Retinal pigment epithelial cell (primary cell): ENCODE data around the gene N4BP2.
"Not testable (repeated sequence)": the region's sequence is repeated elsewhere in the genome, so short reads cannot be mapped to it uniquely, and the experiment has no call there.

Experiments used
- DNase-seq: peaks from one replicate; pipeline ENCODE4 v3.0.0-alpha.2; 2010; ENCODE audit warnings: low read depth
- H3K4me3 ChIP-seq: 2 replicates; pipeline ENCODE4 v1.5.1; 2011; ENCODE audit warnings: mild to moderate bottlenecking, low read length, control low read depth, moderate library complexity
- CTCF ChIP-seq: conservative IDR thresholded peaks from 2 replicates; pipeline ENCODE4 v1.5.1; 2011; ENCODE audit warnings: low read depth, low read length, control low read depth, inconsistent platforms

N4BP2 gene

GRCh38 chr4:40119344-40119743 lies 62.7 kb downstream of the N4BP2 start:
- no peak for TF ChIP-seq CTCF
- DNase-seq = no peak
- H3K4me3 ChIP-seq = no peak overlapping the region

GRCh38 chr4:40121515-40121914 lies 64.9 kb downstream of the N4BP2 start:
- no peak overlapping the region for H3K4me3 ChIP-seq
- TF ChIP-seq CTCF = no peak
- peak; percentile 83 for DNase-seq

- no peak overlapping the region for H3K4me3 ChIP-seq
- no peak for TF ChIP-seq CTCF
- no peak for DNase-seq
Observed at GRCh38 chr4:40122941-40123340, 66.3 kb downstream of the N4BP2 start.

GRCh38 chr4:40124690-40125089 lies 68.0 kb downstream of the N4BP2 start:
- no peak for DNase-seq
- no peak overlapping the region for H3K4me3 ChIP-seq
- no peak for TF ChIP-seq CTCF

GRCh38 chr4:40130401-40131036 lies 73.9 kb downstream of the N4BP2 start:
- TF ChIP-seq CTCF = no peak
- no peak overlapping the region for H3K4me3 ChIP-seq
- no peak for DNase-seq

GRCh38 chr4:40132816-40133215 lies 76.2 kb downstream of the N4BP2 start:
- H3K4me3 ChIP-seq = no peak overlapping the region
- no peak for TF ChIP-seq CTCF
- no peak for DNase-seq

- no peak overlapping the region for H3K4me3 ChIP-seq
- TF ChIP-seq CTCF = no peak
- DNase-seq = no peak
Observed at GRCh38 chr4:40134206-40134917, 77.7 kb downstream of the N4BP2 start.

- H3K4me3 ChIP-seq, DNase-seq: not testable (repeated sequence)
Observed at GRCh38 chr4:40136202-40136601, 79.6 kb downstream of the N4BP2 start.
